Esophagus (tissue), 2 donors: ENCODE measurements around the gene COX19. TPM values are rescaled to one million over a fixed set of nuclear protein-coding genes. Genes with fewer than 3 reads are reported as not detected.
A peak's percentile ranks its signal among the peaks of the same experiment; 100 is the strongest.

Experiments
- H3K27ac ChIP-seq, 2 donors: one replicate each; pipeline ENCODE4 v1.5.1; 2013; ENCODE audit warnings: low read depth in 2 of 2, mild to moderate bottlenecking in 2 of 2, inconsistent platforms in 1 of 2, low read length in 1 of 2, moderate library complexity in 1 of 2
- H3K27me3 ChIP-seq, 2 donors: one replicate each; pipeline ENCODE4 v1.6.1; 2013; ENCODE audit warnings: low read length in 2 of 2, control low read depth in 1 of 2, mild to moderate bottlenecking in 1 of 2; ENCODE audit not compliant: insufficient read depth in 2 of 2, control insufficient read depth in 1 of 2
- H3K36me3 ChIP-seq, 2 donors: one replicate each; pipeline ENCODE4 v1.6.1; 2013; ENCODE audit warnings: low read length in 1 of 2; ENCODE audit not compliant: control insufficient read depth in 2 of 2, insufficient read depth in 2 of 2
- H3K4me1 ChIP-seq, 2 donors: one replicate each; pipeline ENCODE4 v1.6.1; 2013; ENCODE audit warnings: low read length in 1 of 2; ENCODE audit not compliant: control insufficient read depth in 2 of 2, insufficient read depth in 2 of 2
- H3K4me3 ChIP-seq, 2 donors: one replicate each; pipeline ENCODE4 v1.5.1; 2013; ENCODE audit warnings: low read length in 2 of 2, mild to moderate bottlenecking in 2 of 2, low read depth in 1 of 2, moderate library complexity in 1 of 2
- H3K9me3 ChIP-seq, 2 donors: one replicate each; pipeline ENCODE4 v1.6.1; 2013; ENCODE audit warnings: mild to moderate bottlenecking in 2 of 2, low read depth in 1 of 2, low read length in 1 of 2, moderate library complexity in 1 of 2; ENCODE audit not compliant: control insufficient read depth in 2 of 2, insufficient read depth in 1 of 2
- WGBS, 2 donors: extraction: QIAGEN DNeasy Blood & Tissue Kit; methylation state at CpG; one replicate each; pipeline ENCODE4 v1.1.7; 2013; 5-methylcytosine and 5-hydroxymethylcytosine counted together
- polyA plus RNA-seq, 2 donors: library from polyadenylated mRNA; stranded (reverse); fragments of 200-250 nt; gene quantifications; one replicate each; pipeline ENCODE4 v1.2.3, GENCODE V29; 2013
- donor health status: healthy with polysubstance abuse.
- donor health status: Bipolar disorder and iron deficiency.

COX19 gene, protein sequence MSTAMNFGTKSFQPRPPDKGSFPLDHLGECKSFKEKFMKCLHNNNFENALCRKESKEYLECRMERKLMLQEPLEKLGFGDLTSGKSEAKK
- 1 to 10 TPM; 4.1 to 5.5 TPM for polyA plus RNA-seq

DNA sequence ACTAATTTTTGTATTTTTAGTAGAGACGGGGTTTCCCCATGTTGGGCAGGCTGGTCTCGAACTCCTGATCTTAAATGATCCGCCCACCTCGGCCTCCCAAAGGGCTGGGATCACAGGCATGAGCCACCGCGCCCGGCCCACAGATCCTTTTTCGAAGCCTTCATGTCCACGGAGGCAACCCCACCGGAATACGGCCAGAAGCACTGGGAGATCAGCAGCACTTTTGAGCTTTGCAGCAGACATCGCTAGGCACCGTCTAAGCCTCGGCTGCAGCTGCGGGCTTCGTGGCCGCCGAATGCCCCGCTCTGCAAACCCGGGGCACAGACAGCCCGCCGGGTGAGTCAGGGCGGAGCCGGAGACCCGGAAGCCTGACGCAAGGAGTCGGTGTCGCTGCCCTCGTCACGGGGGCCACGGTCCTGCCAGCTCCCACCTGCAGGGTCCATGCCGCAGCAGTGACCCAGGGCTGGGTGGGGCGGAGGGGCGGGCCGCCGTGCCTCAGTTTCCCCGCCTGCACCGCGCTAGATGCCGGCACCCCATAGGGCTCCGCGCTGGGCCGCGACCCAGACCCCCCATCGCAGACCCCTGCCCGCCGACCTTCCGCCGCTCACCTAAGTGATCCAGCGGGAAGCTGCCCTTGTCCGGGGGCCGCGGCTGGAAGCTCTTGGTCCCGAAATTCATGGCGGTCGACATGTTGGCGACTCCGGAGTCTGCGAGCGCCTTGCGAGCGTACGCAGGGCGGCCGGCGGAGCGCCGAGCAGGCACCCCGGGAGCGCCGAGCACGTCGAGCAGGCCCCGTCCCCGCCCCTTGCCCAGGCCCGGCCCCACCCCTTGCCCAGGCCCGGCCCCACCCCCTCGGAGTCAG is at the start of gene COX19:
TSS of gene COX19 (minus strand) at position 730 of the 862 bp plus-strand sequence. CDS start at position 690, 40 bp downstream.
- H3K27me3 ChIP-seq, result no peaks in the 10 kb centered on the region
- peaks cover 0 to 6% of the 10 kb centered on the region in 2 donors for H3K4me1 ChIP-seq
- WGBS, 2 donors, result 0% methylated on average over 61 to 78 of the region's 78 CpGs
- H3K36me3 ChIP-seq, result peaks cover 0 to 2% of the 10 kb centered on the region in 2 donors
- H3K27ac ChIP-seq, result peak within 1 kb of the TSS; percentile 95 to 98
- peak within 1 kb of the TSS; percentile 78 to 99 for H3K4me3 ChIP-seq
- no peaks in the 10 kb centered on the region for H3K9me3 ChIP-seq

DNA sequence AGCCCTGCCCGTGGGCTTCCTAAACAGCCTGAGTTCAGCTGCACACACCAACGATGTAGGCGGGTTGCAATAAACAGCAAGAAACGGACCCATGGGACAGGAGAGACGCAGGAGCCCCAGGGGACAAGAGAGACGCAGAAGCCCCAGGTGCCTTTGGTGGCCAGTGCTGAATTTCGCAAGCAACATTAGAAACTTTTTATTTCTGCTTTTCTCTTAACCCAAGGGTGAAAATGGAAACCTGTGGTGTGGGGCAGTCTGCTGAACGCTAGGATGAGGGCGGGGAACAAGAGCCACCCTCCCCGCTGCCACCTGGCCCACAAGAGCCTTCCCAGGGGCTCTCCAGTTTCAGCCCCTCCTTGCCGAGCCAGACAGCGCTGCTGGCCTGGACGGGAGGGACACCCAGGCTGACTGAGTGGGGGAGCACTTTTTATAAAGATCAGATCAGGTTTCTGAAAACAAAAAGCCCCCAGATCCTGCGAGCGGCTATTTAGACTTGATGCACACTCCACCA is 49.0 kb upstream of the COX19 start:
- H3K4me1 ChIP-seq, result peaks cover 0 to 8% of the 10 kb centered on the region in 2 donors

DNA sequence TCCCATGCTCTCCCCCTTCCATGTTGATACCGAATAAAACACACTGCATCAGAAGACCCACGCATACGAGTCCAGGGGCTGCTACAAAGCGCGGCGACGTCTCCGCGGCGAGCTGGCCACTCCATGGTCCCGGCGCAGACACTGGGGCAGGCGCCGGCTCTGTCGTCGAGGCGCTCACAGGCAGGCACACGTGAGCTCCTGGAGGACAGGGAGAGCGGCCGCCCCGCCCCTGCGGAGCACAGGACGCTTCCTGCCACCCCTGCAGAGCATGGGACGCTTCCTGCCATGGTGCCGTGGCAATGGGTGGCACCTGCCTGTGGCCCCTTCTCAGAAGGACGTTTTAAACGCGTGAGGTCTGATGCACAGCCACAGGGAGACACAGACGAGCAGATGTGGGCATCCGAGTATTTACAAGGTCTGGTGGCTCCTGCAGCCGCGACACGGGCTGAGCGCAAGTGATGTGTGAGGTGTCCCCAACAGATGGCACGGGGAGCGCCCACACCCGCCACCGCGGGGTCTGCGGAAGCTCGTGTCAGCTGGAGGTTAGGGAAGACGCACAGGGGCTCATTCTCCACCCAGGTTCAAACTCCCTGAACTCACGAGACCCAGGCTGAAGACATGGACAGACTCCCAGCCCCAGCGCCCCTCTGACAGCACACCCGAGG is 47.6 kb upstream of the COX19 start:
- Histone ChIP-seq H3K36me3 (peaks cover 0 to 17% of the 10 kb centered on the region in 2 donors), H3K27me3 (no peaks in the 10 kb centered on the region), H3K4me1 (peaks cover 0 to 5% of the 10 kb centered on the region in 2 donors), H3K4me3 (no peak overlapping the region), H3K9me3 (no peaks in the 10 kb centered on the region), H3K27ac (no peak overlapping the region)
- WGBS, 2 donors, result 92% methylated on average over 45 of the region's 45 CpGs

More for the DNA sequence above, 49.0 kb upstream of the COX19 start:
- 81 to 82% methylated on average over 15 of the region's 15 CpGs for WGBS, 2 donors
- H3K27me3 ChIP-seq, result no peaks in the 10 kb centered on the region
- H3K27ac ChIP-seq, result no peak overlapping the region
- no peaks in the 10 kb centered on the region for H3K9me3 ChIP-seq
- H3K4me3 ChIP-seq, result no peak overlapping the region
- H3K36me3 ChIP-seq, result peaks cover 0 to 13% of the 10 kb centered on the region in 2 donors

DNA sequence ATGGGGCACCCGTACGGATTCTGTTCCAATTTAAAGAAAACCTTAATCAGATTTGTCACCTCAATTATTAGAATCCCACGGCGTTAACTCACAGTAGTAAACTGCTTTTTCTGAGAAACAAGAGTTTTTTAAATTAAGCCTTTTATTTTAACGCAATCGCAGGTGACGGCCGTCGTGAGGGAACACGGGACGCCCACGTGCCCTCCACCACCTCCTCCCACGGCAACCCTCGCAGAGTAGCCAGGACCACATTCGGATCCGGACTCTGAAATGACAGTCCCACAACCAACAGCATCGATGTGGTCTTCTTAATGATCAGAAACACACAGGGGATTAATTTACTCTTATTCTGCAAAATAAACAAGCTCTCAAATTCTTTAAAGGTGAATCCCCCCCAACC is 47.0 kb upstream of the COX19 start:
- H3K4me3 ChIP-seq, result no peak overlapping the region
- no peak overlapping the region for H3K27ac ChIP-seq
- H3K4me1 ChIP-seq, result peaks cover 0 to 2% of the 10 kb centered on the region in 2 donors
- no peaks in the 10 kb centered on the region for H3K9me3 ChIP-seq
- peaks cover 0 to 17% of the 10 kb centered on the region in 2 donors for H3K36me3 ChIP-seq
- H3K27me3 ChIP-seq, result no peaks in the 10 kb centered on the region
- 94 to 96% methylated on average over 17 of the region's 17 CpGs for WGBS, 2 donors

DNA sequence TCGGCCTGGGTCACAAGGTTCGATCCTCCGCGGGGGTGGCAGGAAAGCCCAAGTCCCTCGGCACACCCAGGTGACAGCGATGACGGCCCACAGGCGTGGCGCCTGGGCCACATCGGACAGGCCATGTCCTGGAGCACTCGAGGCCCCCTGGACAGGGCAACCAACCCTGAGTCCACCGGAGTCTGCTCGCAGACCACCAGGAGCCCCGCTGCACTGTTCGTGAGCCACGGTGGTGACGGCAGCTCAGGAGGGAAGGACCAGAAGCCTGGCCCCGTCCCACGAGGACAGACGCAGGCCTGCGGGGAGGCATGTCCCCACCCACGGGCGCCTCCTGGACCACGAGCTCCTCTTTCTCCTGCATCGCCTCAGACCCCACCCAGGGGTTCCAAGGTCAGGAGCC is 46.6 kb upstream of the COX19 start:
- no peaks in the 10 kb centered on the region for H3K4me1 ChIP-seq
- peaks cover 0 to 17% of the 10 kb centered on the region in 2 donors for H3K36me3 ChIP-seq
- no peak overlapping the region for H3K27ac ChIP-seq
- no peak overlapping the region for H3K4me3 ChIP-seq
- H3K9me3 ChIP-seq, result no peaks in the 10 kb centered on the region
- WGBS, 2 donors, result 94 to 95% methylated on average over 25 of the region's 25 CpGs
- no peaks in the 10 kb centered on the region for H3K27me3 ChIP-seq

DNA sequence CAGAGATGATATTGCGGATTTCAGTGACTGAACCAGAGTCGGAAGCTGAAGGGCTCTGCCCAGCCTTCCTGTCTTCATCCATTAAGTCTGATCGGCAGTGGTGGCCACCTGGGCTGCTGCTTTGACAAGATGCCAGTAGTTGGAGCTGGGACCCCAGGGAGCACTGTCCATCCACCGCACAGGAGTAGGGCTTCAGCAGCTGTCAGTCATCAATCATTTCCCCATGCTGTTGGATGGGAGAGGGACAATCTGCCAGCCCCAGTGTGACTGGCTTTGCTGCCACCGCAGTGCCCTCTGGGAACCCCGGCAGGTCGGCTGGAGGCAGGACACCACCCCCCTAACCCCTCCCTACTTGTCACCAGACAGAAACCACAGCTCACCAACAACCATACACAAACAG is 46.0 kb upstream of the COX19 start:
- no peak overlapping the region for H3K27ac ChIP-seq
- H3K36me3 ChIP-seq, result peaks cover 0 to 17% of the 10 kb centered on the region in 2 donors
- no peaks in the 10 kb centered on the region for H3K27me3 ChIP-seq
- WGBS, 2 donors, result 89 to 96% methylated on average over 7 of the region's 7 CpGs
- H3K4me3 ChIP-seq, result no peak overlapping the region
- H3K9me3 ChIP-seq, result no peaks in the 10 kb centered on the region
- no peaks in the 10 kb centered on the region for H3K4me1 ChIP-seq

DNA sequence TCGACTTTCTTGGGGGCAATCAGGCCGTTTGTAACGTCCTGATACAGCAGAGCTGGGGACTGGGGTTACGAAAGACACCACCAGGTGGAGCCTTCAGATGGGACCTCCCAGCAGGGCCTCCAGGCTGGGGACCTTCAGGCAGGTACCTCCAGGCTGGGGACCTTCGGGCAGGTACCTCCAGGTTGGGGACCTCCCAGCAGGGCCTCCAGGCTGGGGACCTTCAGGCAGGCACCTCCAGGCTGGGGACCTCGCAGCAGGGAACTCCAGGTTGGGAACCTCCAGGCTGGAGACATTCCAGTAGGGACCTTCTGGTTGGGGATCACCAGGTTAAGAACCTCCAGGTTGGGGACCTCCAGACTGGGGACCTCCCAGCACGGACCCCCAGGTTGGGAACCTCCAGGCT is 45.5 kb upstream of the COX19 start:
- 77 to 82% methylated on average over 7 of the region's 7 CpGs for WGBS, 2 donors
- no peak overlapping the region for H3K4me3 ChIP-seq
- no peaks in the 10 kb centered on the region for H3K9me3 ChIP-seq
- H3K27me3 ChIP-seq, result no peaks in the 10 kb centered on the region
- peaks cover 0 to 17% of the 10 kb centered on the region in 2 donors for H3K36me3 ChIP-seq
- H3K4me1 ChIP-seq, result no peaks in the 10 kb centered on the region
- H3K27ac ChIP-seq, result no peak overlapping the region

DNA sequence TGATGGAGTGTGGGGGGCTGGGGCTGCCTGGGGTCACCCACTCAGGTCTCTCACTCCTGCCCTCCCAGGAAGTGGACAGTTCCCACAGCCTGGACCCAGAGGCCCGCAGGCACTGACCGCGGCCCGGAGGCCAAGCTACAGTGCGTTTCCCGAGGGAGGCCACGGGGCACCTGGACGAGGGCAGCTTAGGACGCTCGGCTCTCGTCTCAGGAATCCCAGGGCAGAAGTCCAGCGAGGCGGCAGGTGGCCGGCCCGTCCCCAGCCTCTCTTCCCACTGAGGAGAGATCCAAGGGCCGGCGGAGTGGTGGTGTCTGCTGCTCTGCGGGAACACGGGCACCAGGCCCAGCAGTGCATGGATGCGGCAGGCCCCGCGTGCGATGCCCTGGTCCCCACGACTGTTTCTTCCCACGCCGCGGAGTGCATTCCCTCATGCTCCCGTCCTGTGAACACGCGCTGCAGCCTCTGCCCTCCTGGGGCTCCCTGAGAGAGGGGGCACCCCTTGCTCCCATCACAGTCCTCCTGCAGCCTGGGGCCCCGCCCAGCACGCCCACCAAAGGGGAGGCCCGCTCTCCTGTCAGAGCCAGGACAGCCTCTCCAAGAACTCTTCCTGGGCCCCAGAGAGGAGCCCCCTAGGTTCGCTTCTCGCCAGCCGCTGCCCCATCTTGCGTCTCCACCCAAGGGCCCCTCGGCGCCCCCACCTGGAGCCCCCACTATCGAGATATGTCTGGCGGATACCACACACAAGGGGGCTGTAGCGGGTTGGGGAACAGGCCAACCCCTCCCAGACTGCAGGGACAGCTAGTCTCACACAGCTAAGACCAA is 44.7 kb upstream of the COX19 start:
- H3K4me1 ChIP-seq, result peaks cover 0 to 1% of the 10 kb centered on the region in 2 donors
- H3K4me3 ChIP-seq, result no peak overlapping the region
- peaks cover 0 to 14% of the 10 kb centered on the region in 2 donors for H3K36me3 ChIP-seq
- WGBS, 2 donors, result 95% methylated on average over 42 of the region's 42 CpGs
- no peaks in the 10 kb centered on the region for H3K27me3 ChIP-seq
- H3K27ac ChIP-seq, result no peak overlapping the region
- H3K9me3 ChIP-seq, result no peaks in the 10 kb centered on the region

DNA sequence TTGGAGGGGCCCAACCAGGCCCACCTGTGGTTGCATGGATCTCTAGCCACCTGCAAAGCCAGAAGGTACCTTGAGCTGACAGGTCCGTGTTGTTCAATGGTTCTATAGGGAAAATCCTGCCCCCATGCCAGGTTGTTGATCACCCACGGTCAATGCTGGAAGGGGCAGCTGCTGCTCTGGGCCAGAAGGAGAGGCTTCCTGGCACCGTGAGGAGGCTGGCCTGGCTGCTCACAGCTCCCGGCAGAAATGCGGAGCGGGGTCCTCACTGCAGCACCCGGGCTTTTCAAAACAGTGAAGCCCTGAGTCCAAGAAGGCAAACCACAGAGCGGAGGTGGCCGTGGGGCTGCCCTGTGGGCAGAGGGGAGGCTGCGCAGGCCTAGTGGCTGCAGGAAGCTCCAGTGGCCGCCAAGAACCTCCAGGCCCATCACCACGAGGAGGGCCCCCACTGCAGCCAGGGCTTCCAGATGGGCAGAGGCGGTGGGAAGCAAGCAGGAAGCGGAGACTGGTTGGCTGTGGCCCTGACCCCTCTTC is 44.0 kb upstream of the COX19 start:
- peaks cover 0 to 14% of the 10 kb centered on the region in 2 donors for H3K36me3 ChIP-seq
- H3K27ac ChIP-seq, result no peak overlapping the region
- peaks cover 0 to 5% of the 10 kb centered on the region in 2 donors for H3K4me1 ChIP-seq
- H3K4me3 ChIP-seq, result no peak overlapping the region
- WGBS, 2 donors, result 85 to 86% methylated on average over 14 of the region's 14 CpGs
- H3K27me3 ChIP-seq, result no peaks in the 10 kb centered on the region
- H3K9me3 ChIP-seq, result no peaks in the 10 kb centered on the region
